Activated CD4-positive, CD25-positive, alpha-beta regulatory T cell treated with anti-CD3 and anti-CD28 coated beads, Interleukin-2, amount 50 U/mL, for 24 hours (primary cell): ENCODE measurements around the gene DMD.
"Not testable (repeated sequence)": the region's sequence is repeated elsewhere in the genome, so short reads cannot be mapped to it uniquely, and the experiment has no call there.

ENCODE experiments used
- ATAC-seq, 2 donors: fragments of 150-1000 bp; cut with Tn5 transposase; one replicate each; pipeline ENCODE4 v1.10.0; 2021; ENCODE audit warnings: mild to moderate bottlenecking in 1 of 2, moderate library complexity in 1 of 2

DMD gene

DNA sequence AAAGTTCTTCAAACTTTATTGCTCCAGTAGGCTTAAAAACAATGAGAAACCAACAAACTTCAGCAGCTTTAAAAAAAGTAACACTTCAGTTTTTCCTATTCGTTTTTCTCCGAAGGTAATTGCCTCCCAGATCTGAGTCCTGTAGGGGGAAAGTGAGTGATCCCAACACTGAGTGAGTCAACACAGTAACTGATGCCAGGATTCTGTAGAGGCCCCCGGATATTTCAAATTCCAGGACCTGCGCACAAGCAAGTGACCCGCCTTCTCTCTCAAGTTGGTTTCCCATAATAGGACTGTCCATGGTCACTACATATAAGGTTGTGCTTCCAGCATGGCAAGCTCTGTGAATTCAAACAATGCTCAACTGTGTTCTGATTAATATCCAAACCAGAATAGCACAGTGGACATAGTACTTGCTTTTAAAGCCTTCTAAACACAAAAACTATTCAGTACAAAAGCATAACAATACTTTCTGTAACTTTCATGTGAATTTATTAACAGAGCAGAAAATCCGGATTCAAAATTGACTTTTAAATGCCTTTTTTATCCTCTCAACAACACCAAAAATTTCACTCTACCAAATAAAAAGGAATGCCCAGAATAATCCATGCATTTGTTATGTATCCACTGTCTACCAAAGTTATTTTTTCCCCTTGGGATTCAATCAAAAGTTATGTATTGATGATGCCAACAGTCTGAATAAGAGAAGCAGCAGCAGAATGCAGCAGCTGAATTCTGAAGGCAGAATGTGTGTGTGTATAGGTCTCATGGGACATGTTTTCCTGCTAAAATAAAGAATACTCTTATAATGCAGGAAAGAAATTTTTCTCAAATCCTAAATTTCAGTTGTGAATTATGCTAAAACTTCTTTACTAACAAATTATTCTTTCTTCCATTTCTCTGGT is at the start of gene DMD:
Gene DMD, minus strand, starts transcription at position 194 of the 905 bp plus-strand sequence. CDS start 237 bp downstream, outside the sequence.
- no peak for ATAC-seq

DNA sequence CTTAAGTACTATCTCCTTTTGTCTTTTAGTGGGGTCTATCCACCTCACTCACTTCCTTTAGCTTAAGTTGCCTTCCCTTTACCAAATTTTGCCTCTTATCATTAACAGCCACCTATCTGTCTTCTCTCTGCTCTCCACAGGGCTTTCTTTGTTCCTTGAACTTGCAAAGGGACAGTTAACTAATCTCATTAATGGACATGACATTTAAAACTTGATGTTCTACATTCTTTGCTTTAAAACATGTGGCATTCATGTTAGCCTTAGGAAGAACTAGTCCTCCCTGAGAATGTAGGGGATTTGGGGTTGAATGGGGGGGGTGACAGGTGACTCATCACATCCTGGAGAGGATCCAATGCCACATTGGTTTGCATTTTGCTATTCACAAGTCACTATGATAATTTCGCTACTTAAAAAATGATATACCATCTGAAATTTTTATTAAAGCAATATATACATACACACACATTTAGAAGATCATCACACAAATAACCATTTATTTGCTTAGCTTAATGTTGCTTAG is 41.0 kb upstream of the DMD start:
- ATAC-seq = no peak

DNA sequence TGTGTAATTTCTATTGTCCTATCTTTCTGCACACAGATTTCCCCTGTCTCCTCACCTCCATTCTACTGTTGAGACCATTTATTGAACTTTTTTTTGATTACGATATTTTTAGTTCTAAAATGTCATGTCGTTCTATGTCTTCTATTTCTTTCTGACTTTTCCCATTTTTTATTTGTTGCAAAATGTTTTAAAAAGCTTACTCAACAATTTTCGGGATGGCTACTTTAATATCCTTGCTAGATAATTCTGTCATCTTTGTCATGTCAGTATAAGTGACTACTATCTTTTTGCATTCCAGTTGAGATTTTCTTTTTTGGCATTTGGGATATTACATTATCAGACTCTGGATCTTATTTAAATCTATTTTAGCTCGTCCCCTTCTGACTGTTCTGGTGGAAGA is 7.5 kb upstream of the DMD start:
- no peak for ATAC-seq

DNA sequence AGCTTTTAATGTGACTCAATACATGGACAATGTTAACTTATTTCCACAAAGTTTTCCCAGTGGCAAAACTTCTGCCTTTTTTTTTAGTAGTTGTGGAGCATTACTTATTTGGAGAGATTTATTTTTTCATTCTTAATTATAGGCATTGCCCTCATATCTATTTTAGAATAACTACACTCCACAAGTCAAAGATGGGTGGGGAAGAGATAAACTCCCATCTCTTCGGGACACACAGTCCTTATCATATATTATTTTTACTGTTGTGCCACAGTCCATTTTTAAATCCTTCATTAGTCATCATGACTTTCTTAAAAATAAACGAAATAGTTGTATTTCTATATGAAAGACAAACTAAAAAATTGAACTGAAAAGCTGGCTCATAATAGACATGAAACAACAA is 1.2 kb downstream of the DMD start:
- ATAC-seq = no peak

DNA sequence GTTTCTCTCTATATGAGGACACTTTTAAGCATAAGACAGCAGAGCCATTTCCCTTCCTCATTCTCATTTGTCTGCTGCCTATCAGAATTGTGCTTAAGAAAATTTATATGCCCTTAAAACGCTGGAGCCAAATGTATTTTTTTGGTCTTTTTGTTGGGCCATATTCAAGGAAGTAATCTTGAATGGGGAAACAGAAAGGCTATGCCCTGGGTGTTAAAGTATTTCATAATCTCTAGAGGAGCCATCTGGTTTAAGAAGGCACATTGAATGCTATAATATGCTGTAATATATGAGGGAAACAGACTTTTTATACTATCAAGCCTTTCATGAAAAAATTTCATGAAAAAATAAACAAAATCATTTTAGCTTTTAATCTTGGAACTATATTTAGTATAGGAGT is 4.3 kb downstream of the DMD start:
- no peak for ATAC-seq

DNA sequence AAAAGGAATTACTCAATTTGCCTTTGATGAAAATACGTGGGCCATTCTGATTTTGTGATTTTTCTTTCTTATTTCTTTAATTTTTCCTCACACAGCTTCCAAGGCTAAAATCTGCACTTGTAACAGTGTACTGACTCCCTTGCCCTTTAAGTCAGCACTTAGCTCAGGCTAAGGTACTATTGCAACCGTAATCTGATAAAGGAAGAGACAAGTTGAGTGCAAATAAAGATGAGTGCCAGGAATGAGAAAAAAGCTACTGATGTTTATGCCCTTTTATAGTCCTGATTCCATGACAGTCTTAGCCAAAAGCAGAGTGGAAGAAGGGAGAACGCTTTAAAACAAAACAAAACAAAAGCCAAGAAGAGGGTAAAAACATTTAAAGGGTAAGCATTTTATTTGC is 6.0 kb downstream of the DMD start:
- no peak for ATAC-seq

DNA sequence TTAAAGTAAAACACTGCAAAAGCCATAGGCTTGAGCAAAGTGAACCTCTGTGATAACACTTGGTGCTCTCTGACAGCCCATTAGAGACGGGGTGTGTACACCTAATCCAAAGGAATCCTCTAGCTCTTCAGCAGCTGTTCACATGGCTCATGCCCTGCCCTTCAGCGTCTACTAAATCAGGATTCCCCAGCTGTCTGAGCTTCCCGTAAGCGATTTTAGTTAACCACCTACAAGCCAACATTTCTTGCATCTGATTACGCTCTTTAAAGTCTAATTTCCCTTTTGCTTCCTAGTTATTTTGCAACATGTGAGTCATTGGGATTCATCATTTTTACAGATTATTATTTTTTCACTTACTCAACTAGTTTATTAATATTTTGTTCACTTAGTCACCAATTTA is 6.5 kb downstream of the DMD start:
- ATAC-seq = no peak

DNA sequence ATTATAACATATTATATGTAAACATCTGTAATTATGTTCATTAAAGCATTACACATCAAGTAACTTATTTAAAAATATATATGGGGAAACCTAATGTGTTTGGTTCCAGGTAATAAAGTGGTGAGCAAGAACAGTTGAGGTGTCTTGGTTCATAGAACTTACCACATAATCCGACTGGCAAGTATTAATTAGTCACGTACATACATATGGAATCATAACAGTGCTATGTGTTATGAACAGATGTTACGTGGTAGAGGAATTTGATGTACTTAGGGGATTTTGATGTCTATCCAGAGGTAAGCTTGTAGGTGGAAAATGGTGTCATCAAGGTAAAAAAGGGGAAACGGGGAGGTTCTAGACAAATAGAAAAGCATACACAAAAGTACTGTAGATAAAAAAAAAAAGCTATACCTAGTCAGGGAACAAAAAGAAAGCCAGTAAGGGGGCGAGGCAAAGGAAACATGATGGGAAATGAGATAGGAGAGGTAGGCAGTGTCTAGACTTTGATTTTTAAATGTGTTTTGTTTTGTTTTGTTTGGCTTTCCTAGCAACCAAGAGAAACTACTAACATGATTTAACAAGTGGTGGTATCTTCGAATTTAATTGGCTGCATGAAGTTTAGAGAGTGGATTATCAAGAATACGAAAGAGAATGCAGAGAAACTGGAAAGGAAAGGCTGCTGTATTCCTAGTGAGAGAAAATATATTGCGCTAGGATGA is 12.6 kb downstream of the DMD start:
- ATAC-seq = no peak

DNA sequence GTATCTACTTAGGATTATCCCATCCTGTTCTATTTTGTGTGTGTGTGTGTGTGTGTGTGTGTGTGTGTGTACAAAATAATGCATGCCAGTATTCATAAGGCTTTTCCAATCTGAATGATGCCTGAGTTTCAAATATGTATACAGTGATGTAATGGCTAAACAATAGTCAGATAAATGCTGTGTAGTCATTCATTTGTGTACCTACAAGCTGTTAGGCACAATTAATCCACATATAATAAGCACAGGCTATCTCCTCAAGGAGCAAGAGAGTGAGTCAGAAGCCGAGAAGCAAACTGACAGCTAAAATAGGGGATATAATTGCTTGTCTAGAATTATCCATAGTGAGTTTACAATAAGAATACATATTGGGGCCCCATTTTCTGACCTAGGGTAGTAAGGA is 15.7 kb downstream of the DMD start:
- ATAC-seq = no peak

DNA sequence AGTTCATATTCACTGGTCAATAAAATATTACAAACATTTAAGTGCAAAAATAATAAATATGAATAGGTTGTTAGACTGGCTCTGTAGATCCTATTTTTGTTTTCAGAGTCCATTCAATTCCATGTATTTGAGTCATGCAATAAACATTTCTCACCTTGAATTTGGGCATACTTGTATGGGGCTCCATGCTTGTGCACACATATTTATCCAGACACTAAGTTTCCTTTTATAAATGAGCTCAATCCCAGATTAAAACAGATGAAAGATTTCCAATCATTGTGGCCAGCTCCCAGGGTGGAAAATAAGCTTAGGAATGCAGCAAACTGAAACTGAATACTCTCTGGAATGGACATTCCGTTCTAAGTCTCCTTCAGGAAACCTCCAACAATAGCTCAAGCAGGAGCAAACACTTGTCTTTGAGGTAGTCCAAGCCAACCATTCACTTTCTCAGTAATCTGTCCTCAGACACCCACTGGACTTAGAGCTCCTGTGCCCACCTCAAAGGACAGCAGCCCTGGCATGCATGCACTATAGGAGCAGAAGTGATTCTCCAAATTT is 16.4 kb downstream of the DMD start:
- ATAC-seq = no peak

DNA sequence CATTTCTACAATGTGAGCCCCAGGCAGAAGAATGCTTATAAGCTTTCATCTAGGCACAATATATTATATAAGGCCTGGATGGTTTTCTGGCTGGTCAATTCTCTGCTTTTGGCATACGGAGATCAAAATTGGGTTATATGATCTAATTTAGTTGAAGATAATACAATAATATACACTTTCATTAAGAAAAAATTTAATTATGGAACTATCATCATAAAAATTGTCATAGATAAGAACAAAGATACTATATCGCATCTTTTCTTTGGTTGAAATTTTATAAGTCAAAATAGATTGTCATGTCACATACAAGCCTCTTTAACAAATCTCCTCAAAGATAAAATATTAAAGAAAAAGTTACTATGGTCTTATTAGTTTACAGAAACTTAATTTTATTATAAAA is 17.1 kb downstream of the DMD start:
- no peak for ATAC-seq

DNA sequence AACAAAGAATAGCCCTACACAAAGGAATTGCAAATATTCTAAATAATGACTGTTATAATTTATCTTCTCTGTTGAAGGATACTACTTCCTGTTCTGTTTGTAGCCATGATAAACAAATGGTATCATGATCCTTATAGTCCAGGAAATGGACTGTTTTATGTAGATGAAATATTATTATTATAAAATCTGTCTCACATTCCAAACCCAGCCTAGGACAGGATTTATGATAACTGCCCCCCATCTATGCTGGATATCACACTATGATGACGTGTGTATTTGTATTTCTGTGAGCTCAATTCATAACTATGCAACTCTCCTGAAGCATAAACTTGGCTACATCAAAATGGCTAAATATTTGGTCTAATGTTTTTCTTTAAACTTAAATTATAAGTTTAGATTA is 21.3 kb downstream of the DMD start:
- ATAC-seq = no peak

DNA sequence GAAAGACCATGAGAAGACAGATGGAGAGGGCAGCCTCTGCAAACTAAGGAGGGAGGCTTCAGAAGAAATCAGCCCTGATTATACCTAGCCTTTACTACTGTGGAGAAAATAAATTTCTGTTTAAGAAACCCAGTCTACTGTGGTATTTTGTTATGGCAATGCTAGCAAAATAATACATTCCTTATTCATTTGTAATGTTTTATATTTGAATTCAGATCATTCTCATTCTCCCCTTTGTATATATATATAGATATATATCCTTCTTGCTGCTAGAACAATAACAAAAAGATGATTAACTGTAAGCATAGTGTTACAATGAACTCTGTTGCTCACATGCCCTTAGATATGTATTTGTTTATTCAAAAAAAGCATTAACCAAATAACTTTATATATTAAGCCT is 22.5 kb downstream of the DMD start:
- ATAC-seq = no peak

DNA sequence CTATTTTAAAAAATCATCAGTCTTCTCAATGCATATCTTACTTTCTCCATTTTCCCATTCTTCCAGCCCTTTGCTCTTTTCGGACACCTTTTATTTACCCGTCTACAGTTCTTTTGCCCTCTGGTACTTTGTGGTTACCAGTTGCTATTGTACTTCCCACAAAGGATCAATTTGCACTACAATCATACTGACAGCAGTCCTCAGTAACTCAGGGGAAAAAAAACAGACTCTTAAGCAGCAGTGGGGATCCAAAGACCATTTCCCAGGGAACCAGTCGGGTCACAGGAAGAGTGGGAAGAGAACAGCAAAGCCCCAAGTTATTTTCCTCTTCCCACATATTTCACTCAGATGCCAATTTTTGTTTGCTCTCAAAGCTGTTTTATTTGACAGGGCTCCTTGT is 23.1 kb downstream of the DMD start:
- no peak for ATAC-seq

DNA sequence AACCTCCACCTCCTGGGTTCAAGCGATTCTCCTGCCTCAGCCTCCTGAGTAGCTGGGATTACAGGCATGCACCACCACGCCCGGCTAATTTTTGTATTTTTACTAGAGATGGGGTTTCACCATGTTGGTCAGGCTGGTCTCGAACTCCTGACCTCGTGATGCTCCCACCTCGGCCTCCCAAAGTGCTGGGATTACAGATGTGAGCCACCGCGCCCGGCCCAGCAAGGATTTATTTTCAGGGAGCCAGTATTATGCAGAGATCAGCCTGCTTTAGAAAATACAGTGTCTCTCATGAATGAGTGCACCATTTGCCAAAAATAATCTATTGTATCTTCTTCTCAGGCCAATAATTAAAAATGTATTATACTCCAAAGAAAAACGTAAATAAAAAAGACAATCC is 26.5 kb downstream of the DMD start:
- not testable (repeated sequence) for ATAC-seq

DNA sequence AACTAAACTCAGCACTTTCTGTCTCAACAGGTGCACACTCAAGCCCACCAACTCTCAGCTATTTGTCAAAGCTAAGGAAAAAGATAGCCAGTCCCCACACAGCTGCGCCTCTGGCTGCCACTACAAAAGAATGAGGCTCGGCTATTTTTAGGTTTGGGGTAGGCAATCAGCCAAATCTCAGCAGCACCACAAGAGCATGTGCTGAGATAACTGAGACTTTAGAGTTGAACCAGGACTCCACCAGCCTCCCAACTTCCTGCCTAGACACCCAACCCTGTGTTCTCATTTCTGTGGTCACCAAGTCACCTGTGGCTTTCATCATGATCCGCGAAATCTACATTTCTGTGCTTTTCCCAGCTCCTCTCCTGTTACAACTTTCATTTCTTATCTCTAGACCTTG is 28.0 kb downstream of the DMD start:
- ATAC-seq = no peak

DNA sequence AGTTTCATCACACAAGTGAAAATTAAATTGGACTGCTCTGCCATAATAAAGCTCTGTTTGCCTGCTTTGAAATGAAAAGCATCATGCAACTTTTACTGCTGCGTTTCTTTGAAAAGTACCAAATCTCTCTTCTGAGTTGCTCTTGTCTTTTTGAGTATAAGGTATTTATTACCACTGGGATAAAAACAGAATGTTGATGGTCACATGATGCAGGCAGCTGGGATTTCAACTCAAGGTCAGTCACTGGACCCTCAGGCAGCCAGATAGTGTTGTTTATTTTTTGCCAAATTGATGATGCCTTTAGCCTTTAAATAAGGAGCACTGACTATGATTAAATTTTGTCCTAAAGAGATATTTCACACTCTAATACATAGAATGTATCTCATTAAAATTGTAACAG is 32.7 kb downstream of the DMD start:
- ATAC-seq = no peak

DNA sequence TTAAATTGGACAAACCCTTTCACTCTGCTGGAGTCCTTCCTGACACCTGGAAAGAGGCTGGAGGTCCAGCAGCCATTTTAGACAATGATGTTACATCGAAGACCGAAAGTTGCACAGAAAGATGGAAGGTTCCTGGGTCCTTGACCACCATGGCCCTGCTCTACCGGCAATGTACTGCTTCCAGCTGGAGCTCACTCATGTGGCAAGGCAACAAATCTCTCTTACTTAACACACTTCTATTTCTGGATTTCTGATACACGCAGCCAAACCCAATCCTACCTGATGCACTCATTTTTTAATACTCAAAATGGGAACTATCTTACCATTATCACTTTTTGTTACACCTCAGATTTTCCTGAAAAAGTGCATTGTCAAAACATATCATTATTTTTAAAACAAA is 33.1 kb downstream of the DMD start:
- no peak for ATAC-seq

DNA sequence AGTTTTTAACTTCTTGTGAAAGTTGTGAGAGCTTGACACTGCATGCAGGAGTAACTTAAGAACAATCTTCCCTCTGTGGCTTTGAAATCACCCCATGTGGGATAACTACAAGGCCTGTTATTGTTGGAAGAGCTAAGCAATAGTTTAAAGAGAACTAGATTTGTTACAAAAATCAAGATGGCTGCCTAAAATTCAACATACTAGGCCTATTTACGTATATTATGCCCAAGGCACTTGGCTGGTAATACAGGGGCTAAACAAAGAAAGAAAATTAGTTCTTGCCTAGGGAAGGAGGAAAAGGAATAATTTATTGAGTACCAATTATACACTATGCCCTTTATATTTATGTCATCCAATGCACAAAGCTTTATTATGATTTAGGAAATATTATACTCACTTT is 36.1 kb downstream of the DMD start:
- ATAC-seq = no peak

DNA sequence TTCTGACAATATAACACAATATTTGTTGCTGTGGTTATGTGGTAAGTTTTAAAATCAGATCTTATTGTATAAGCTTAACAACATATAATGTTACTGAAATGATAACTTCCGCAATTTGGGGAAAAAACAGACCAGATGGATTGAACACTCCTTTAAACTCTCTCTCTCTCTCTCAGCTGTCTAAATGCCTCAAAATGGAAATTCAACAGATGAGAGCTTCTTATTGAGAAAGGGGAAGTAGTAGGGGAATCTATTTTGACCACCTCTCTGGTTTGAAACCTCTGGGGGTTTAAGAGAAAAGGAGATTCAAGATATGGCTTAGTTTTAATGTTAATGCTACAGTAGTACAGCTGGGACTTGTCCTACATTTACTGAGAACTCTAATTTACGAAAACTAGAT is 40.3 kb downstream of the DMD start:
- no peak for ATAC-seq

DNA sequence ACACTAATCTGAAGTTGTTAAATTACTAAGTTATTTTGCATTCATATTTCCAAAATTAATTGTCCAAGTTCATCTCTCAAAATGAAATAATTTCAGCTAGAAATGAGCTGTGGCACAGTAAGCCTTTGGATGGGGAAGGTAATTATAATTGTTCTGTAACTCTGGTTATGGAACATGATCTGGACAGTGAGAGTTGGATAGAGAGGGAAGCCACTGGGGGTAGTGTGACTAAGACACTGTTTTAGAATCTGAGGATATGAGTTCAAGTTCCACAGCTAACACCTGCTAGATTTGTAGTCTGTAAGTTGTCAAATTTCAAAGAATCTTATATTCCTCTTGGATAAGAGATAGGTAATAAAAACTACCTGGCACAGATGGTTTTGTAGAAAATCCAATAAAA is 49.5 kb downstream of the DMD start:
- ATAC-seq = no peak

DNA sequence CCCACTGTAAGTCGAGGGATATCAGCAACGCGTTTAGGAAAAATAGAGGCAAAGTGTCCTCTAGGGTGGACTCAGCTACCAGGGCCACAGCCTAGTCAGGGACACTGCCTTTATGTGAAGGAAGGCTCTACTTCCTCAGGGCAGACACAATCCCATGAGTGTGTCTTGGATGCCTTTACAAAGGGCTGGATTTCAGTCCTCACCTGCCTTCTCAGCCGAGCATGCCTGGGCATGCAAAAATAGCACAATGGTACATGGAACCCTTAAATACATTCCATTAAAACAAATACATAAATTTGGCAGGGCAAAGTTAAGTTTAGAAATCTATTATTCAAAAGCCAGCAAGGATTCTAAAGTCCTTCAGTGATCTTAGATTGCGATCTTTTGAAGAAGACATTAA is 51.1 kb downstream of the DMD start:
- no peak for ATAC-seq

DNA sequence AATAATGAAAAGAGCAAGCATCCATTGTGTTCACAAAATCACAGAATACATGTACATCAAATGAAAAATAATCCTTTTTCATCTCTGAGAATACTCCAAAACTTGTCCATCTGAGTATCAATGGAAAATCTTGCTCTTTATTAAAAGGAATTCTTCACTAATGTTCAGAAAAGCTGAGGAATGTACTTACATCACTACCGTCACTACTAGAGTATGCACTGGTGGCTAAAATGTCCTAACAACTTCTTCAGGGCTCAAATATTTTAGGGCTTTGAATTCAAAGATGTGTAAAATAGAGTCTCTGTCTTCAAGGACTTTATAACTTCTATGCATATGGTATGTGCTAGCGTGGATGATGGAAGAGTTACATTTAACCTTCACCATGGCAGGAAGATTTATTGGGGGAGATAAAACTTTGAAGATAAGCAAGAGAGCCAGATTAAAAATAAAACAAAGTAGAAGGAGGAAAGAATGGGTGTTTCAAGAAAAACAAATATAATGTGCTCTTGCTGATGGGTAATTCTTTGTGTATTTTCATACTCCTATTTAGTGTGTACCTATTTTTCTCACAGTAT is 55.1 kb downstream of the DMD start:
- ATAC-seq = no peak
